CD4-positive, alpha-beta T cell (primary cell): ENCODE results near the gene PRRX1. TPM values are rescaled to one million over a fixed set of nuclear protein-coding genes. Genes with fewer than 3 reads are reported as not detected.

ENCODE experiments used
- ATAC-seq: fragments of 200-7000 bp; cut with Tn5 transposase; one replicate; pipeline ENCODE4 v1.10.0; 2022; ENCODE audit warnings: mild to moderate bottlenecking; ENCODE audit not compliant: poor library complexity
- CTCF ChIA-PET: fragments of 350-600 bp; sonication (Branson Sonifier 250); formaldehyde crosslinking; loops from one replicate; lab custom pipeline; 2021; ENCODE audit warnings: antibody characterized with exemption, inconsistent platforms; lab: Charles Lee
- POLR2A ChIA-PET: fragments of 350-600 bp; sonication (Branson Sonifier 250); formaldehyde crosslinking; loops from one replicate; lab custom pipeline; 2021; ENCODE audit warnings: antibody characterized with exemption, inconsistent platforms; lab: Charles Lee
- DNase-seq, 14 experiments: peaks; one replicate each; pipeline ENCODE4 v3.0.0-alpha.2; 2013 to 2020; ENCODE audit warnings: mixed read lengths in 2 of 14
- H3K27ac ChIP-seq, 2 donors: one replicate each; pipeline versions ENCODE4 v1.5.1 to v1.7.0; 2013; ENCODE audit warnings: low read length in 2 of 2, low read depth in 1 of 2, mild to moderate bottlenecking in 1 of 2
- H3K27me3 ChIP-seq, 2 experiments: 1 replicate in 1 of 2; 2 replicates in 1 of 2; pipeline versions ENCODE4 v1.6.1 to v1.7.0; 2013; ENCODE audit warnings: low read length in 2 of 2, control low read depth in 1 of 2, mild to moderate bottlenecking in 1 of 2, moderate library complexity in 1 of 2; ENCODE audit not compliant: insufficient read depth in 2 of 2, control insufficient read depth in 1 of 2
- H3K36me3 ChIP-seq: one replicate; pipeline ENCODE4 v1.6.1; 2013; ENCODE audit warnings: low read length, control low read depth; ENCODE audit not compliant: insufficient read depth
- H3K4me1 ChIP-seq: one replicate; pipeline ENCODE4 v1.6.1; 2013; ENCODE audit warnings: low read length, control low read depth; ENCODE audit not compliant: insufficient read depth
- H3K4me3 ChIP-seq: one replicate; pipeline ENCODE4 v1.5.1; 2013; ENCODE audit warnings: mild to moderate bottlenecking, low read length, moderate library complexity
- H3K9me3 ChIP-seq, 2 experiments: 1 replicate in 1 of 2; 2 replicates in 1 of 2; pipeline versions ENCODE4 v1.6.1 to v1.7.0; 2013; ENCODE audit warnings: low read length in 2 of 2, mild to moderate bottlenecking in 2 of 2, control low read depth in 1 of 2, moderate library complexity in 1 of 2; ENCODE audit not compliant: control insufficient read depth in 1 of 2, insufficient read depth in 1 of 2
- H3K27ac Mint-ChIP-seq: one replicate; pipeline ENCODE4 v1.8.0; 2020; ENCODE audit warnings: mixed read lengths
- H3K27me3 Mint-ChIP-seq: one replicate; pipeline ENCODE4 v1.8.0; 2021; ENCODE audit warnings: mixed read lengths
- H3K36me3 Mint-ChIP-seq: one replicate; pipeline ENCODE4 v1.8.0; 2021; ENCODE audit warnings: low read depth, mixed read lengths
- H3K4me1 Mint-ChIP-seq: one replicate; pipeline ENCODE4 v1.8.0; 2021; ENCODE audit warnings: low read depth, mixed read lengths
- H3K4me3 Mint-ChIP-seq: one replicate; pipeline ENCODE4 v1.8.0; 2020; ENCODE audit warnings: mild to moderate bottlenecking, mixed read lengths
- H3K9me3 Mint-ChIP-seq: one replicate; pipeline ENCODE4 v1.8.0; 2020; ENCODE audit warnings: mixed read lengths
- CTCF ChIP-seq: fragments of 200-600 bp; IDR thresholded peaks from one replicate; pipeline ENCODE4 v1.8.0; 2022; ENCODE audit warnings: antibody characterized with exemption, mild to moderate bottlenecking
- intact Hi-C, 2 experiments: fragments of 100-400 bp; cut with DNase I in 1 of 2; cut with micrococcal nuclease in 1 of 2; formaldehyde crosslinking; loops; one replicate each; pipeline versions ENCODE4 v1.15.1 to v1.9.0; 2023 to 2025; cut with DNase I, micrococcal nuclease
- total RNA-seq, 174 experiments: library from RNA in 2 of 174; stranded (reverse) in 2 of 174; gene quantifications; one replicate each; pipeline ENCODE4 v1.2.3 and lab custom pipeline; 2021 to 2026

The PRRX1 gene
- total RNA-seq, 2 experiments from 2014 or later = not detected

- intact Hi-C loops = no loop called here
- H3K36me3 Mint-ChIP-seq = no peaks in the 10 kb centered on the region
- Histone ChIP-seq H3K27ac (no peak overlapping the region), H3K9me3 (no peaks in the 10 kb centered on the region), H3K27me3 (no peaks in the 10 kb centered on the region), H3K36me3 (no peaks in the 10 kb centered on the region), H3K4me3 (no peak overlapping the region), H3K4me1 (no peaks in the 10 kb centered on the region)
- H3K4me3 Mint-ChIP-seq = no peak overlapping the region
- no peaks in the 10 kb centered on the region for H3K4me1 Mint-ChIP-seq
- ChIA-PET POLR2A (no interaction called here), CTCF (no interaction called here)
- ATAC-seq (no peak), DNase-seq (no peak)
- H3K9me3 Mint-ChIP-seq = no peaks in the 10 kb centered on the region
- peaks cover 5% of the 10 kb centered on the region for H3K27me3 Mint-ChIP-seq
- TF ChIP-seq CTCF = no peak
- H3K27ac Mint-ChIP-seq = no peak overlapping the region
These were observed 66.1 kb downstream of the PRRX1 start for GRCh38 chr1:170730014-170730413.

- ChIA-PET CTCF (no interaction called here), POLR2A (no interaction called here)
- Mint-ChIP-seq H3K27ac (no peak overlapping the region), H3K4me1 (no peaks in the 10 kb centered on the region), H3K27me3 (peaks cover 6% of the 10 kb centered on the region), H3K4me3 (no peak overlapping the region), H3K36me3 (no peaks in the 10 kb centered on the region), H3K9me3 (no peaks in the 10 kb centered on the region)
- Histone ChIP-seq H3K27me3 (no peaks in the 10 kb centered on the region), H3K36me3 (no peaks in the 10 kb centered on the region), H3K4me3 (no peak overlapping the region), H3K4me1 (no peaks in the 10 kb centered on the region), H3K27ac (no peak overlapping the region), H3K9me3 (no peaks in the 10 kb centered on the region)
- ATAC-seq (no peak), DNase-seq (no peak)
- no peak for TF ChIP-seq CTCF
- intact Hi-C loops = no loop called here
These were observed 66.5 kb downstream of the PRRX1 start for GRCh38 chr1:170730438-170730837.

GRCh38 chr1:170731566-170732251 is 67.8 kb downstream of the PRRX1 start:
- intact Hi-C loops = no loop called here
- no peaks in the 10 kb centered on the region for H3K36me3 Mint-ChIP-seq
- ATAC-seq = no peak
- ChIA-PET POLR2A (no interaction called here), CTCF (no interaction called here)
- Histone ChIP-seq H3K4me1 (no peaks in the 10 kb centered on the region), H3K27ac (no peak overlapping the region), H3K27me3 (no peaks in the 10 kb centered on the region), H3K4me3 (no peak overlapping the region), H3K9me3 (no peaks in the 10 kb centered on the region), H3K36me3 (no peaks in the 10 kb centered on the region)
- H3K9me3 Mint-ChIP-seq = no peaks in the 10 kb centered on the region
- peaks cover 11% of the 10 kb centered on the region for H3K27me3 Mint-ChIP-seq
- TF ChIP-seq CTCF = no peak
- no peak for DNase-seq
- no peak overlapping the region for H3K27ac Mint-ChIP-seq
- no peaks in the 10 kb centered on the region for H3K4me1 Mint-ChIP-seq
- no peak overlapping the region for H3K4me3 Mint-ChIP-seq
